Natural killer cell (primary cell): ENCODE data around the gene HACD1. TPM values are rescaled to one million over a fixed set of nuclear protein-coding genes. Genes with fewer than 3 reads are reported as not detected.

Experiments used
- ATAC-seq, 3 donors: fragments of 150-1000 bp in 2 of 3; fragments of 200-7000 bp in 1 of 3; cut with Tn5 transposase; 1 replicate in 1 of 3; 2 replicates in 2 of 3; pipeline ENCODE4 v1.10.0; 2021; ENCODE audit warnings: mild to moderate bottlenecking in 2 of 3, moderate library complexity in 2 of 3
- DNase-seq, 2 donors: peaks; one replicate each; pipeline versions ENCODE4 v3.0.0 to v3.0.0-alpha.2; 2013 to 2021; ENCODE audit warnings: mixed read lengths in 1 of 2
- H3K27ac ChIP-seq: one replicate; pipeline ENCODE4 v1.5.1; 2013; ENCODE audit warnings: mild to moderate bottlenecking, low read length
- H3K27me3 ChIP-seq: one replicate; pipeline ENCODE4 v1.6.1; 2013; ENCODE audit warnings: low read length; ENCODE audit not compliant: control insufficient read depth, insufficient read depth
- H3K36me3 ChIP-seq: one replicate; pipeline ENCODE4 v1.6.1; 2013; ENCODE audit warnings: low read length; ENCODE audit not compliant: control insufficient read depth, insufficient read depth
- H3K4me1 ChIP-seq: one replicate; pipeline ENCODE4 v1.6.1; 2013; ENCODE audit warnings: low read length; ENCODE audit not compliant: control insufficient read depth, insufficient read depth
- H3K4me3 ChIP-seq: one replicate; pipeline ENCODE4 v1.5.1; 2013; ENCODE audit warnings: low read length
- H3K9me3 ChIP-seq: one replicate; pipeline ENCODE4 v1.6.1; 2013; ENCODE audit warnings: low read length; ENCODE audit not compliant: control insufficient read depth, insufficient read depth
- H3K27ac Mint-ChIP-seq, 2 donors: one replicate each; pipeline ENCODE4 v1.8.0; 2022; ENCODE audit warnings: mild to moderate bottlenecking in 2 of 2, mixed read lengths in 2 of 2, moderate library complexity in 1 of 2
- H3K27me3 Mint-ChIP-seq, 2 donors: one replicate each; pipeline ENCODE4 v1.8.0; 2022; ENCODE audit warnings: low read depth in 2 of 2, mixed read lengths in 2 of 2
- H3K36me3 Mint-ChIP-seq: one replicate; pipeline ENCODE4 v1.8.0; 2022; ENCODE audit warnings: mixed read lengths
- H3K4me1 Mint-ChIP-seq, 2 donors: one replicate each; pipeline ENCODE4 v1.8.0; 2022; ENCODE audit warnings: mixed read lengths in 2 of 2
- H3K4me3 Mint-ChIP-seq: one replicate; pipeline ENCODE4 v1.8.0; 2022; ENCODE audit warnings: mild to moderate bottlenecking, moderate library complexity, mixed read lengths
- H3K9me3 Mint-ChIP-seq, 2 donors: one replicate each; pipeline ENCODE4 v1.8.0; 2022; ENCODE audit warnings: mixed read lengths in 2 of 2
- WGBS: methylation state at CpG from one replicate; pipeline ENCODE4 v1.1.7; 2013; ENCODE audit warnings: missing lambda C conversion rate; ENCODE audit not compliant: insufficient coverage; 5-methylcytosine and 5-hydroxymethylcytosine counted together
- intact Hi-C: fragments of 100-400 bp; cut with micrococcal nuclease; formaldehyde crosslinking; loops from one replicate; pipeline ENCODE4 v1.14.2; 2022
- total RNA-seq, 4 donors: library from RNA; stranded (reverse); fragments of 120-200 nt in 1 of 4; gene quantifications; one replicate each; pipeline versions ENCODE4 v1.2.3 to v1.2.4, GENCODE V29; 2013 to 2022
- TF ChIP-seq, protein P1 (sequence below): fragments of 200-600 bp; IDR thresholded peaks from one replicate; pipeline ENCODE4 v1.8.0; 2022; ENCODE audit warnings: antibody characterized with exemption

Gene HACD1, protein sequence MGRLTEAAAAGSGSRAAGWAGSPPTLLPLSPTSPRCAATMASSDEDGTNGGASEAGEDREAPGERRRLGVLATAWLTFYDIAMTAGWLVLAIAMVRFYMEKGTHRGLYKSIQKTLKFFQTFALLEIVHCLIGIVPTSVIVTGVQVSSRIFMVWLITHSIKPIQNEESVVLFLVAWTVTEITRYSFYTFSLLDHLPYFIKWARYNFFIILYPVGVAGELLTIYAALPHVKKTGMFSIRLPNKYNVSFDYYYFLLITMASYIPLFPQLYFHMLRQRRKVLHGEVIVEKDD
- total RNA-seq: 1 to 10 TPM in 1 of 3 donors, under 1 TPM in 2; 0.82 to 1.5 (median 0.87) TPM
- 1.3 TPM for total RNA-seq (2013)

- Histone ChIP-seq H3K4me3 (peak within 1 kb of the TSS; percentile 52), H3K4me1 (peaks cover 12% of the 10 kb centered on the region), H3K27ac (no peak within 1 kb of the TSS), H3K27me3 (no peaks in the 10 kb centered on the region), H3K9me3 (no peaks in the 10 kb centered on the region), H3K36me3 (no peaks in the 10 kb centered on the region)
- DNase-seq: peak; percentile 38 to 63
- TF ChIP-seq, protein P1, sequence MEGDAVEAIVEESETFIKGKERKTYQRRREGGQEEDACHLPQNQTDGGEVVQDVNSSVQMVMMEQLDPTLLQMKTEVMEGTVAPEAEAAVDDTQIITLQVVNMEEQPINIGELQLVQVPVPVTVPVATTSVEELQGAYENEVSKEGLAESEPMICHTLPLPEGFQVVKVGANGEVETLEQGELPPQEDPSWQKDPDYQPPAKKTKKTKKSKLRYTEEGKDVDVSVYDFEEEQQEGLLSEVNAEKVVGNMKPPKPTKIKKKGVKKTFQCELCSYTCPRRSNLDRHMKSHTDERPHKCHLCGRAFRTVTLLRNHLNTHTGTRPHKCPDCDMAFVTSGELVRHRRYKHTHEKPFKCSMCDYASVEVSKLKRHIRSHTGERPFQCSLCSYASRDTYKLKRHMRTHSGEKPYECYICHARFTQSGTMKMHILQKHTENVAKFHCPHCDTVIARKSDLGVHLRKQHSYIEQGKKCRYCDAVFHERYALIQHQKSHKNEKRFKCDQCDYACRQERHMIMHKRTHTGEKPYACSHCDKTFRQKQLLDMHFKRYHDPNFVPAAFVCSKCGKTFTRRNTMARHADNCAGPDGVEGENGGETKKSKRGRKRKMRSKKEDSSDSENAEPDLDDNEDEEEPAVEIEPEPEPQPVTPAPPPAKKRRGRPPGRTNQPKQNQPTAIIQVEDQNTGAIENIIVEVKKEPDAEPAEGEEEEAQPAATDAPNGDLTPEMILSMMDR: no peak
- peaks cover 5 to 22% of the 10 kb centered on the region in 2 donors for H3K27me3 Mint-ChIP-seq
- H3K27ac Mint-ChIP-seq: peak within 1 kb of the TSS in 1 of 2 donors; percentile 59
- ATAC-seq: peak; percentile 71 to 73 (median 73)
- peaks cover 0 to 5% of the 10 kb centered on the region in 2 donors for H3K4me1 Mint-ChIP-seq
- H3K36me3 Mint-ChIP-seq: no peaks in the 10 kb centered on the region
- no peaks in the 10 kb centered on the region for H3K9me3 Mint-ChIP-seq
- intact Hi-C loops: loop anchor here (2.0 kb wide), 1 partner anchor 28 kb away; the partner anchor contains the start of gene STAM
- H3K4me3 Mint-ChIP-seq: peak within 1 kb of the TSS; percentile 90
- WGBS: under 1% methylated on average over 92 of the region's 92 CpGs
Measured at GRCh38 chr10:17617031-17617911, at the start of gene HACD1. TSS of gene HACD1 (minus strand) at chr10:17617374. CDS start at chr10:17617339, 35 bp downstream.

DNA sequence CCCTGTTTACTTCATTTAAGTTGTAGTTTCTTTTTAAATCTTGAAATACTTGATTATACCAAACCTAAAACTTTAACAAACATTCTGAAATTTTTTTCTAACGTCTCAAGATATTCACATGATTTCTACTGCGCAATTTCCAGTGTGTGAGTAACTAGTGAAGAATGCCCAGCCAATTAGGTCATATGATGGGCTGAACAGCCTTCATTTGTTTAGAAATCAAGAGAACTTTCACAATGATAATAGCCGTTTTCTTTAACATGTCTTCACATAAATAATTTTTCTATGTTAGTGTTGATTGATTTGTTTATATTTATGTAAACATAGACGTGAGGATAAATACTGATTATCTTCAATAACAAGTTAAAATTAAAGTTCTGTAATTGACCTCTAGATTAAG, 48.6 kb upstream of the HACD1 start:
- intact Hi-C loops: no loop called here

DNA sequence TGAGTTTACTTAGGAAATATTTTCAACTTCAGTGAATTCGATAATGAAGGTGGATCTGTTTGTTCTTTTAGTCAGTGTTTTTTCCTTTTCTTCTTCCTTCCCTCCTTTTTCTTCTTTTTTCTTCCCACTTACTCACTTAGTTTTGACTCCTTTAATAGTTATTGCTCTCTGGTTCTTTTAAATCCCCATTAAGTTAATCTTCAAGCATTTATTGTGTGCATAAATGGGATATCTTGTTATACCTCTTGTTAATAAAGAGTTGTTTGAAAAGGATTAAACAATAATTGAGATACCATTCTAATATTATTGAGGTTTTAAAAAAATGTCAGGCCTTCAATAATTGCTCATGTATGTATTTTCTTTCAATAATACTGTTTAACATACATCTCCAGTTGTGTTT, 46.3 kb upstream of the HACD1 start:
- ATAC-seq: no peak
- peak overlapping the region in 1 of 2 donors; percentile 27 for H3K27ac Mint-ChIP-seq
- no peaks in the 10 kb centered on the region for H3K9me3 Mint-ChIP-seq
- intact Hi-C loops: no loop called here
- TF ChIP-seq, protein P1: no peak
- H3K9me3 ChIP-seq: no peaks in the 10 kb centered on the region
- no peaks in the 10 kb centered on the region for H3K27me3 ChIP-seq
- no peaks in the 10 kb centered on the region for H3K4me1 ChIP-seq
- H3K4me1 Mint-ChIP-seq: peaks cover 24 to 38% of the 10 kb centered on the region in 2 donors
- H3K36me3 Mint-ChIP-seq: peaks cover 17% of the 10 kb centered on the region
- H3K36me3 ChIP-seq: peaks cover 12% of the 10 kb centered on the region
- WGBS: no CpG with 5 or more reads among the region's 1 CpG
- H3K27ac ChIP-seq: no peak overlapping the region
- H3K4me3 Mint-ChIP-seq: peak overlapping the region; percentile 13
- no peak overlapping the region for H3K4me3 ChIP-seq
- H3K27me3 Mint-ChIP-seq: no peaks in the 10 kb centered on the region
- DNase-seq: no peak

More for the DNA sequence above, 48.6 kb upstream of the HACD1 start:
- Histone ChIP-seq H3K36me3 (peaks cover 10% of the 10 kb centered on the region), H3K9me3 (no peaks in the 10 kb centered on the region), H3K27ac (no peak overlapping the region), H3K4me1 (peaks cover 6% of the 10 kb centered on the region), H3K27me3 (no peaks in the 10 kb centered on the region), H3K4me3 (no peak overlapping the region)
- Mint-ChIP-seq H3K4me3 (no peak overlapping the region), H3K27me3 (no peaks in the 10 kb centered on the region), H3K36me3 (peaks cover 17% of the 10 kb centered on the region), H3K4me1 (peaks cover 45 to 46% of the 10 kb centered on the region in 2 donors), H3K9me3 (no peaks in the 10 kb centered on the region), H3K27ac (no peak overlapping the region)
- ATAC-seq (no peak), DNase-seq (no peak)
- WGBS: 100% methylated on average over 2 of the region's 4 CpGs
- TF ChIP-seq, protein P1: no peak
